Keratinocyte (primary cell): ENCODE measurements around the gene ACSF3. TPM values are rescaled to one million over a fixed set of nuclear protein-coding genes. Genes with fewer than 3 reads are reported as not detected.

Source experiments
- DNase-seq: peaks from one replicate; pipeline ENCODE4 v3.0.0-alpha.2; 2011; ENCODE audit warnings: low read depth, missing footprints, low spot score
- FAIRE-seq: peaks from 2 replicates; lab custom pipeline; 2011; peaks lifted over from hg19 to GRCh38; lab: Jason Lieb, UNC
- H2AFZ ChIP-seq: 2 replicates; pipeline ENCODE4 v1.6.0; 2012; ENCODE audit warnings: low read length, control low read depth, inconsistent platforms; ENCODE audit not compliant: control insufficient read depth
- H3K27ac ChIP-seq: 2 replicates; pipeline ENCODE4 v1.5.1; 2011; ENCODE audit warnings: low read length; ENCODE audit not compliant: control insufficient read depth, insufficient read depth
- H3K27me3 ChIP-seq: 3 replicates; pipeline ENCODE4 v1.6.0; 2011; ENCODE audit warnings: low read length; ENCODE audit not compliant: control insufficient read depth, insufficient read depth; ENCODE audit errors: extremely low read depth
- H3K36me3 ChIP-seq, 2 experiments: 2 replicates in 1 of 2; 3 replicates in 1 of 2; pipeline ENCODE4 v1.5.1; 2011; ENCODE audit warnings: low read length in 2 of 2, mild to moderate bottlenecking in 1 of 2; ENCODE audit not compliant: control insufficient read depth in 2 of 2, insufficient read depth in 2 of 2; ENCODE audit errors: extremely low read depth in 1 of 2
- H3K4me1 ChIP-seq: 3 replicates; pipeline ENCODE4 v1.5.1; 2011; ENCODE audit warnings: low read length; ENCODE audit not compliant: control insufficient read depth, insufficient read depth; ENCODE audit errors: extremely low read depth
- H3K4me2 ChIP-seq: 3 replicates; pipeline ENCODE4 v1.6.0; 2011; ENCODE audit warnings: low read depth, low read length; ENCODE audit not compliant: control insufficient read depth, insufficient read depth; ENCODE audit errors: extremely low read depth
- H3K4me3 ChIP-seq, 3 experiments: fragments of 200-600 bp in 1 of 3; sonication (generic) in 1 of 3; 2 replicates in 2 of 3; 3 replicates in 1 of 3; pipeline ENCODE4 v1.5.1; 2011 to 2016; ENCODE audit warnings: low read length in 3 of 3, mild to moderate bottlenecking in 3 of 3, control low read depth in 2 of 3, inconsistent platforms in 1 of 3, low read depth in 1 of 3, mixed read lengths in 1 of 3, mixed run types in 1 of 3, moderate library complexity in 1 of 3; ENCODE audit not compliant: control insufficient read depth in 2 of 3, insufficient read depth in 2 of 3; ENCODE audit errors: extremely low read depth in 1 of 3
- H3K79me2 ChIP-seq: 2 replicates; pipeline ENCODE4 v1.6.0; 2012; ENCODE audit warnings: low read length; ENCODE audit not compliant: control insufficient read depth, insufficient read depth
- H3K9ac ChIP-seq: 3 replicates; pipeline ENCODE4 v1.6.0; 2011; ENCODE audit warnings: low read length; ENCODE audit not compliant: control insufficient read depth, insufficient read depth; ENCODE audit errors: extremely low read depth
- H3K9me1 ChIP-seq: 3 replicates; pipeline ENCODE4 v1.6.0; 2011; ENCODE audit warnings: low read length; ENCODE audit not compliant: control insufficient read depth, insufficient read depth; ENCODE audit errors: extremely low read depth
- H3K9me3 ChIP-seq: 2 replicates; pipeline ENCODE4 v1.5.1; 2012; ENCODE audit warnings: low read depth, low read length; ENCODE audit not compliant: control insufficient read depth
- H4K20me1 ChIP-seq: 3 replicates; pipeline ENCODE4 v1.6.0; 2011; ENCODE audit warnings: low read length; ENCODE audit not compliant: control insufficient read depth, insufficient read depth; ENCODE audit errors: extremely low read depth
- CTCF ChIP-seq, 3 experiments: IDR thresholded peaks in 1 of 3; conservative IDR thresholded peaks in 1 of 3; optimal IDR thresholded peaks in 1 of 3; 2 replicates in 2 of 3; 3 replicates in 1 of 3; pipeline versions ENCODE3 to v1.5.1; 2011; ENCODE audit warnings: low read length in 3 of 3, mild to moderate bottlenecking in 3 of 3, moderate library complexity in 2 of 3, control low read depth in 1 of 3, inconsistent platforms in 1 of 3; ENCODE audit not compliant: insufficient read depth in 2 of 3; ENCODE audit errors: extremely low read depth in 1 of 3
- EZH2 ChIP-seq: IDR thresholded peaks from one replicate; pipeline ENCODE4 v1.6.1; 2012; ENCODE audit warnings: inconsistent platforms, mild to moderate bottlenecking, low read length, moderate library complexity
- dilution Hi-C: fragments of 300-500 bp; cut with MboI; formaldehyde crosslinking; loops from one replicate; pipeline ENCODE4 v1.7.0; 2020; ENCODE audit warnings: low sequenced_read_pairs; ENCODE audit not compliant: extremely low pct_ligation_motif_present
- polyA plus RNA-seq, 5 experiments: library from polyadenylated mRNA; depleted of rRNA in 3 of 5; stranded (reverse) in 3 of 5; stranded (forward) in 1 of 5; unstranded in 1 of 5; fragments of >200 nt; gene quantifications; 1 replicate in 1 of 5; 2 replicates in 3 of 5; 3 replicates in 1 of 5; pipeline versions ENCODE4 v1.2.1 to v1.2.3, GENCODE V29; 2011 to 2012; ENCODE audit warnings: missing spikeins in 2 of 5, low read depth in 1 of 5, low replicate concordance in 1 of 5

Gene ACSF3
- polyA plus RNA-seq, 1 donor (not counting 4 experiments of a cell fraction or from before 2014, with no cell fraction given), result 13.4 TPM

DNA sequence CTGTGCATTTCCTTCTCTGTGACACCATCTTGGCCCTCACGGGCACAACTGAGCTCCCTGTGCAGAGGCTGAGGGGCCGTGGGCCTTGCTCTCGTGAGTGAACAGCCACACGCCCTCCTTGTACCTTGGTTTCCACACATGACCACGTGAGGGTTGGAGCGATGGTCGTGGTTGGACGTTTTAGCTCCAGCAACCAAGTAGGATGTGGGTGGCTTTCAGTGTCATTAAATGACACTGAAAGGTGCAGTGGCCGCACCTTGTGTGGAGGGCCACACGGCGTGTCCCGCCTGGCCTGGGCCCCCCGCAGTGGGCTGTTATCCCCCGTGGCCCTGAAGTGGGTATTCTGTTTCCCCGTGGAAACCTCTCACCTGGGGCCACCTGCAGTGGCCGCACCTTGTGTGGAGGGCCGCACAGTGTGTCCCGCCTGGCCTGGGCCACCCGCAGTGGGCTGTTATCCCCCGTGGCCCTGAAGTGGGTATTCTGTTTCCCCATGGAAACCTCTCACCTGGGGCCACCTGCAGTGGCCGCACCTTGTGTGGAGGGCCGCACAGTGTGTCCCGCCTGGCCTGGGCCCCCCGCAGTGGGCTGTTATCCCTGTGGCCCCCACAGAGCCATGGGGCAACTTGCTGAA is 28.2 kb downstream of the ACSF3 start:
- dilution Hi-C loops, result no loop called here
- Histone ChIP-seq H3K9ac (no peak overlapping the region), H3K27ac (no peak overlapping the region), H4K20me1 (peaks cover 5% of the 10 kb centered on the region), H2AFZ (no peak overlapping the region), H3K4me2 (no peak overlapping the region), H3K9me1 (no peaks in the 10 kb centered on the region), H3K4me1 (peaks cover 5% of the 10 kb centered on the region), H3K79me2 (no peaks in the 10 kb centered on the region), H3K9me3 (no peaks in the 10 kb centered on the region), H3K36me3 (peaks cover 21% of the 10 kb centered on the region in 2 experiments), H3K27me3 (no peaks in the 10 kb centered on the region), H3K4me3 (no peak overlapping the region)
- no peak for DNase-seq
- TF ChIP-seq CTCF (optimal IDR thresholded peaks at IDR 0.05 in 1 of 3, IDR thresholded peaks at IDR 0.05 in 1 of 3, conservative IDR thresholded peaks at IDR 0.05 in 1 of 3; ENCODE audit: extremely low read depth in 1 of 3, insufficient read depth in 2 of 3, low read length in 3 of 3) (no peak), EZH2 (no peak)
- FAIRE-seq, result no peak

- Histone ChIP-seq H3K79me2 (no peaks in the 10 kb centered on the region), H3K4me3 (no peak overlapping the region), H4K20me1 (no peaks in the 10 kb centered on the region), H3K9me1 (no peaks in the 10 kb centered on the region), H3K9ac (no peak overlapping the region), H3K4me2 (no peak overlapping the region), H2AFZ (no peak overlapping the region), H3K9me3 (no peaks in the 10 kb centered on the region), H3K4me1 (peaks cover 5% of the 10 kb centered on the region), H3K27ac (no peak overlapping the region), H3K36me3 (peaks cover 17 to 21% of the 10 kb centered on the region in 2 experiments), H3K27me3 (no peaks in the 10 kb centered on the region)
- FAIRE-seq (no peak), DNase-seq (no peak)
- dilution Hi-C loops, result no loop called here
- no peak for TF ChIP-seq CTCF (optimal IDR thresholded peaks at IDR 0.05 in 1 of 3, IDR thresholded peaks at IDR 0.05 in 1 of 3, conservative IDR thresholded peaks at IDR 0.05 in 1 of 3; ENCODE audit: extremely low read depth in 1 of 3, insufficient read depth in 2 of 3, low read length in 3 of 3)
- no peak for TF ChIP-seq EZH2
Measured at GRCh38 chr16:89122322-89122851, 28.7 kb downstream of the ACSF3 start.
